NCI-H446 (cell line): ENCODE results near the gene MSH3.
"Not testable (repeated sequence)": the region's sequence is repeated elsewhere in the genome, so short reads cannot be mapped to it uniquely, and the experiment has no call there.

Source experiments
- DNase-seq, 2 experiments: peaks; one replicate each; lab custom pipeline; 2025; lab: John Stamatoyannopoulos, UW

The MSH3 gene

DNA sequence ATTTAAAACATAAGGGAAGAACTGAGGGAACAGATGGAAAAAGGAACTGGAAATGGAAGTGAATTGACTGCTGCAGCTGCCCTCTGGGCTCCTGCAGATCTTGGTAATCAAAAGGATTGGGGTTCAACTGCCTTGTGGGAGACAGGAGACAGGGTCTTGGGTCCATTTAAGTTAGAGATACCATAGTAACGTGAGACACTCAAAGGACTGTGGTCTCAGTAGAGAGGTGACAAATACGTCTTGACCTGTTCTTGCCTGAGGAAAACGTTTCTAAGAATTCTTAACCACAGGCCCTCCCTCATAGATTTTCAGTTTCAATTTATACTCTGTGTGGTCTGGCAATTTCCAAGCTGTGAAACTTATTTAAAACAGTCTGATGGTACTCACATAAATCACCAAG lies 101.2 kb downstream of the MSH3 start:
- DNase-seq = no peak

DNA sequence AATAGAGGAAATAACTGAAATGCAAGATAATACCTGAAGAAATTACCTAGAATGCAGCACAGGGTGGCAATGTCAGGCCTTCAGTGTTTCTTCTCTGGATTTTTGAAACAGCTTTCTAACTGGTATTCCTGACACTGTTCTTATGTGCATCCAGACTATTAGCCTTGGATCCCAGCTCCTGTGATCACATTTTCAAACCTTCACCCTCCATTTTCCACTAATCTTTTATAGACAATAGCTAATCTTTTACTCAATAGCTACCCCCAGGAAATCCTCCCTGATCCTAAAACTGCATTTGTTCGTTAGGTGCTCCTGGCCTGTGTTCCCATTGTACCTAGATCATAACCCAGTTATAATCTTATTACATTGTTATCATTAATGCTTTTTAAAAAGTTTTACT lies 101.8 kb downstream of the MSH3 start:
- no peak for DNase-seq

DNA sequence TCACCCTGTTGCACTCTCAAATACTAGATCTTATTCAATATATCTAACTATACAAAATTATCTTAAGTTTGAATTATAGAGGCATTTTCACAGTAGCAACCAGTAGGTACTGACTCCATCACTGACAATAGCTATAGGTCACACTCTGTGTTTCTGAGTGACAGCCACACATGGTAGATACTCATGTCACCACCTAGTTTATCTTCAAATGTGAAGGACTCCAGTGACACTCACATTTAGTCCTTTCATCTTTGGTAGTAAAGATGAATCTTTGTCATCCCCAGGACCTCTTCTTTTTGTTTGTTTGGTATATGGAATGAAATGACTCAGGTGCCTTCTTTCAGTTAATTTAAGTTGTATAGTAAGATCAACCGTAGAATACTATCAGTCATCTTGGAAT lies 102.8 kb downstream of the MSH3 start:
- no peak for DNase-seq

DNA sequence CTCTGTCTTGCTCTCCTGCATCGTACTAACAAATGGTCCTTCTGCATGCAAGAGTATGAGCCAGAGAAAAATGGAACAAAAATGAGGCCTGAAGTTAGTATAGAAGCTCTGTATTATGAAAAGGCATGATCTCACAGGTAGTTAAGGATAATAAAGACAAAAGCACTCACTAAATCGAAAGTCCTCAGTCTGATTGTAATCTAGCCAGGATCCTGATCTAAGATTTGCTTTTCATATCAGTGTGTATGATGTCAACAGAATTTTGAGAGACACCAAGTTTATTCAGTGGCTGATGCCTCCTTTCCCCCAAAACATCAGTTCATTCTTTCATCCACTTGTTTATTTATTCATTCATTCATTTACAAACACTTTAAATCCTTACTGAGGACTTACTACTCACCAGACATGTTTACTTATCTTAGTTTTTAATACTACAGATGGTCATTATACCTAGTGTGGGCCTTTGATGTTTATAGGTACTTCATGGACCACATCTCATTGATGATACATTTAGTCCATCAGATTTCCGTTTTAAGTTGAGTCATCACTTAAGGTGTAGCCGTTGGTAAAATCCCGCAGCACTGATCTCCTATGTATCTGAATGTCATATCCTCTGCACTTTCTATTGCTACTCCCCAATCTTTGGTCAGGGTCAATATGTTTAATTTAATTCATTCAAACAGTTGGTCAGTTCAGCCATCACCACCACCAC lies 105.6 kb downstream of the MSH3 start:
- no peak for DNase-seq

DNA sequence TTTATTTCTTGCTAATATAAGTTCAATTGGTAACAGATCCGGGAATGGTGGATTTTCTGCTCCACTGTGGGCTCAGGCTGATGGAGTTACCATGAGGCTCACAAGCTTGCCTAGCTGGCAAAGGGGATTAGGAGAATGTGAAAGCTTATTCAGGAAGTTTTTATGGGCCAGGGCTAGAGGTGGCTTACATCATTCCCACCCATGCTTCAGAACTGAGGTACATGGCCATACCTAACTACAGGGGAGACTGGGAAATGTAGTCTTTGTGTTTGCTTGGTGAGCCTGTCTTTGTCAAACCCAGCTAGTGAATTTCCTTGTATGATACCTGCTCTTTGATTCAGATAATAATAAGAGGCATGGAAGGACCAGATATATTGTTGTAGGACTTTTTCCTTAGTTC lies 106.2 kb downstream of the MSH3 start:
- no peak for DNase-seq

DNA sequence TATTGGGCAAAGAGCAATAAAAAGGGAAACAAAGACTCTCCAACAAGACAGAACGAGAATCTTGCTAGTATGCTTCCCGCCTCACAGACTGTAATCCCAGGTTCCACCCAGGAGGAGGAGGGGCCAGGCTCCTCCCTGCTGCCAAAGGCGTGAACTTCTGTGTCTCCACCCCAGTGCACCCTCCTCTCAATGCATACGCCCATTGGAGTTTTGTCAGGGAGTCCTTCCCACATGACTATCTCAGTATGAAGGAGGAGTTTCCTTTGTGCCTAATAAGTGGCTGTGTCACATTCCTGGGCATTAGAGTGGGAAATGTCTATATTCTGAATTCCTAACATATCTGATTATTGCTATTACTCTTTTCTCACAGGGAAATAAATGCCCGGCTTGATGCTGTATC lies 106.7 kb downstream of the MSH3 start:
- no peak for DNase-seq

DNA sequence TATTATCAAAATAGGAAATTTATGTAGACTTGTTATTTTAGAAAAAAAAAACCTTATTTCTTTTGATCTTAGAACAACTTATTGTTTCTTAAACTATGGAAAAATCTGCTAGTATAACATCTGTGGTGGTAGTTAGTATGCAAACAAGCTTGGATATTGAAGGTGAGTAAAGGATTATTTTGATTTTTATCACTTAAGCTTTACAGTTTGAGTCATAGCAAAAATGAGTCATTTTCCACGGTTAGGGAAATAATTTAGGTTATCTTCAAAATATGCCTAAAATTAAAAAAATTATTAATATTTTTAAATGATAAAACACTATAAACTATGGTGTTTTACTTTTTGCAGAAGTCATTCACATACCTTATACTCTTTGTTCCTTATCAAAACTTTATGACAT lies 107.5 kb downstream of the MSH3 start:
- no peak for DNase-seq

DNA sequence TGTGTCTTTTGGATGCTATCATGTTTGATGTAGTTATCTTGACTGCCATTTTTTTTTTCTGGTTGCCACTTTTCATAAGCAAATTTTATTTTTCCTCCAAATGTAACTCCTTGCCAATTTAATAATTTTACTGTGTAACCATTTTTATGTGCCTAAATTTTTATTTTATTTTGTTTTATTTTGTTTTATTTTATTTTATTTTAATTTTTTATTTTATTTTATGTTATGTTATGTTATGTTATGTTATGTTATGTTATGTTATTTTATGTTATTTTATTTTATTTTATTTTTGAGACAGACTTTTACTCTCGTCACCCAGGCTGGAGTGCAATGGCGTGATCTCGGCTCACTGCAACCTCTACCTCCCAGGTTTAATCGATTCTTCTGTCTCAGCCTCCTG lies 108.1 kb downstream of the MSH3 start:
- DNase-seq = no peak

DNA sequence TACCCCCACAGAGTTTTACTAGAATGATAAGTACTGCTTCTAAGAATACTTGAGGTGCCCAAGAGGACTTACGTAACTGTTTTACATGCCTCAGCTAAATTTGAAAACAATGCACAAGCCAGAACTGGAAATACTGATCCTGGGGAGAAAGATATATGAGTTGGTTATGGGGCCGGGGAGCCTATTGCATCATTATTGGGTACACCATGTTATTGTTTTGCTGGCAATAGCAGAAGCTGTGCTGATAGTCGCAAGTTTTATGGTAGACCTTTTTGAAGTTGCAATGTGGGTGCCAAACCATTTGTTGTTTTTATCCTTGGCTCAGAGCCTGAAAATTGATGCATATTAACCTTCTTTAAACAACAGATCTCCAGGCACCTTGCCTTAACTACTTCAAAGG lies 108.8 kb downstream of the MSH3 start:
- DNase-seq = peak in 1 of 2 experiments; percentile 4

DNA sequence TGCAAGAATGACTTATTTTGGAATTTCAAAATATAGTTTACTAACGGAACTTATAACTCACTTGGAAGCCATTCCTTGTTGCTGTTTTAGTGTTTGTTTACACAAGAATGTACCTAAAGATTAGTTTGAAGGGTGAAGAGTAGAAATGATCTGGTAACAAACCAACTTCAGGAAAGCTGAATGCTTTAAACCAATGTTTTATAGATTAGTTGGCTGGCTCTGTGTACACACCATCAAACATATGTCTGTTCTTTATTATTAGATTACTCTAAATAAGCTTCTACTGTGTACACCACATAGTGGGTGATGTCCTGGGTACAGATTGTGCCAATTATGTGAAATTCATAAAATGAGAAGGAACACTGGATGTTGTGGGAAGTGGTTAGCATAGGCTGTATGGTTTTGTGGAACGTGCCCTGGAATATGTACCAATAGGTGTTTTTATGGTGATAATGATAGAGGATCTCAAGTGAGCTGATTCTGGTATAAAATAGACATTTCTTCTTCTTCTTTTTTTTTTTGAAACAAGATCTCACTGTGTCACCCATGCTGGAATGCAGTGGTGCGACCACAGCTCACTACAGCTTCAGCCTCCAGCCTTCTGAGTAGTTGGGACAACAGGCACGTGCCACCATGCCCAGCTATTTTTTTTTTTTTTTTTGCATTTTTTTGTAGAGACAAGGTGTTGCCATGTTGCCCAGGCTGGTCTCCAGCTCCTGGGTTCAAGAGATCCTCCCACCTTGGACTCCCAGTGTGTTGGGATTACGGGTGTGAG lies 109.6 kb downstream of the MSH3 start:
- DNase-seq = no peak

DNA sequence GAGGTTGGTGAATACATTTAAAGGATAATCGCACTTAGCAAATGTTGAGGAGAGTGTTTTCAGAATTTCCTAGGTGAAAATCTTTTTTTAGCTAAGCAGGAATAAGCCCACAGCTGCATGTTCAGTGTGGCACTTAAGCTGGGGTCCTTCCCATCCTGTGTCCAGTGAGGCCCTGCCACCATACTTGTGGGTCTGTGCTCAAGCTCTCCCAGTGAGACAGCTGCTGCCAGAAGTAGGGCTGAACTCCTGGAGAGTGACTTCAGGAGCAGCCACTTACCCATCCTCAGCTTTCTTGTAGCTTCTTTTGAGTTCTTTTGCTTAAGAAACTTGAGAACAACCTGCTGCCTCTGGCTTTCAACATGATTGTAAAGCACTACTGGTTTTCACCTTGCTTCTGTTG lies 110.3 kb downstream of the MSH3 start:
- no peak for DNase-seq

DNA sequence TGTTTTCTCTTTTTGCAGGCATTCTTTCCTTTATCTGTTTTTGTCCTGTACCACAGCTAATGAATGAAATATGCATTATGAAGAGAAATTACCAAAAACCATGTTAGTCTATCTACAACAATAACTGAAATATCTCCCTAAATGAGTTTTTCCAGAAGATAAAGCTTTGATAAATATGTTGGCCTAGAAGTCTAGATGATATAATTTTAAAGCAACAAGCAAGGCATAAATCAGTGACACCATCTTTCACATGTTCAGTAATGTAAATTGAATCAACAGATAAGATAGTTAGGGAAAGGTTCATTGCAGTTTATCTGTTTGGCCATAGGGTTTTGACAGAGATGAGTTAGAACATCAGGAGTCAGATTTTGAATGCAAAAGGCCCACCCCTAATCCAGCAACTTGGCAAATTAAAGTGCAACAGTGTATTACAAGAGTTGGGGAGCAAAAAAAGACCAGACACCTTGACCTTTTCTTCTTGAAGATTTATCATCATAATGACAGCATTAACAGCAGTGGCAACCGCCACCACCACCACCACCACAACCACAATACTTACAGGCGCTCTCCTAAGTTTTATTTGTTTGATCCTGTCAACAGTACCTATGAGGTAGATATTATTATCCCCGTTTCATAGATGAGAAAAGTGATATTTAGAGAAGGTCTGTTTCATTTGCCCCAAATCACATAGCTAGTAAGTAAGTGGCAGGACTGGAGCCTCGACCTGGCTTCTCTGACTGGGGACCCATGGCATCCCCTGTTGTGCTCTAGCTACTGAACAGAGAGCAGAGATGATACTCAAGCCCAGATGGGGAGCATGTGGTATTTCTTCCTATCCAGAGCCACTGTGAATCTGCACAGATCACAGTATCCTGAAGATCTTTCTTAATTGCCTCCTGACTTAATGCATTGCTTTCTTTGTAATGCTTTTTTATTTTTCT lies 123.2 kb downstream of the MSH3 start:
- no peak for DNase-seq

DNA sequence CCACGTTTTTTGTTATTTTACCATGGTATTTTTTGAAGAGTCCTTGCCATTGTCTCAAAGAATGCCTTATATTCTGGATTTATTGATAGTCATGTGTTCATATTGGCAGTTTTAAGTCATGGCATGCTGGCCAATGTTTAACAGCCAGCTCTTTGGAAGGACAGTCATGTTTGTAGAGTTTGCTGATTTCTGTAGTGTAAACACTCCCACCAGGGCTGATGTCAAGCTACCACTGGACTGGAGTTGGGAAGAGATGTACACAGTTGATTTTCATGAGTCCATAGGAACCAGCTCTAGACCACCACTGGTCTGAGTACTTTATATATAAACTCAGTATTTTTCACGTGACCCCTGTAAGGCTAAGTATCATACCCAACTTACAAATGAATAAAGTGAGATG lies 125.6 kb downstream of the MSH3 start:
- no peak for DNase-seq

DNA sequence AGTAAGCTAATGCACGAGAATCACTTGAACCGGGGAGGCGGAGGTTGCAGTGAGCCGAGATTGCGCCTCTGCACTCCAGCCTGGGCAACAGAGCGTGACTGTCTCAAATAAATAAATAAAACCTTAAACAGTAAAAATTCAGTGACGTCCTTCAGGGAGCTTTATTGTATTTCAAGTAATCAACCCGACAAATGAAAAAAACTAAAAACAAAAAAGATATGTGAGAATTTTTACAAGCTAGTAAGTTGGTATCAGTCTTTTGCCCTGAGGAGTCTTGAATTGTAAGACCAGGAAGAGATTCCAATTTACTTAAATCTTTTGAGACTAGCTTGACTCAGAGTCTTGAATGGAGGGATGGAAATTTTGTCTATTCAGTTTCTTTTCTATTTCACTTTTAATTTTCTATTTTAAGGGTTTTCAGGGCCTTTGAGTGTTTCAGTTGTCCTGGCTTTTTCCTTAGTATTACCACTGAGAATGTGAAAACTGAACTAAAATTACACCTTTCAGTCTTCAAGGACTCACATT lies 126.4 kb downstream of the MSH3 start:
- no peak for DNase-seq

DNA sequence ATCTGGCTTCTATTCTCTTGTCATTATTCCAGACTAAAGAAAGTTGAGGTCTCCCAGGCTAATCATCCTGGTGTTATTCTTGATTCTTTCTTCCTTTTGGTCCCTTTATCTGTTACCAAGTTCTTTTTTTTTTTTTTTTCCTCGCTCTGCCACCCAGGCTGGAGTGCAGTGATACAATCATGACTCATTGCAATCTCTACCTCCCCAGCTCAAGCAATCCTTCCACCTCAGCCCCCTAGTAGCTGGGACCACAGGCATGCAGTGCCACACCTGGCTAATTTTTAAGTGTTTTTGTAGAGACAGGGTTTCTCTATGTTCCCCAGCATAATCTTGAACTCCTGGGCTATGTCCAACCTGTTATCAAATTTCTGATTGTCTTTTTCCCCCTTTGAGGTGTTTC lies 126.9 kb downstream of the MSH3 start:
- DNase-seq = no peak

DNA sequence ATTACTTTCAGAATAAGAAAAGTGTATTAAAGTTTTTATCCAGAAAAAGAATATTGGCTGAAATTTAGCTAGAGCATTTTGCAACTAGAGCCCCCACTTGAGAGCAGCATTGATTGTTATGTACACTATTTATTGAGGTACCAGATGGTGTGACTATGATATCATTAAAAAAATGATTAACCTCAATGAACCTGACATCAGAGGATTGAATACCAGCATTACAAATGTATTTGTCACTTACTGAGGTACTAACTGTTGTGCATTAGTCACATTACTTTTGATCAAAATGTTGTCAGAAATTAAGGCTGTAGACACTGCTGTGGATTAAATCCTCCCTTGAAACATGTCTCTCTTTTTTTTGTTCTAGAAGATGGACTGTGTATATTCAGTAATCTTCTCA lies 128.2 kb downstream of the MSH3 start:
- DNase-seq = no peak

DNA sequence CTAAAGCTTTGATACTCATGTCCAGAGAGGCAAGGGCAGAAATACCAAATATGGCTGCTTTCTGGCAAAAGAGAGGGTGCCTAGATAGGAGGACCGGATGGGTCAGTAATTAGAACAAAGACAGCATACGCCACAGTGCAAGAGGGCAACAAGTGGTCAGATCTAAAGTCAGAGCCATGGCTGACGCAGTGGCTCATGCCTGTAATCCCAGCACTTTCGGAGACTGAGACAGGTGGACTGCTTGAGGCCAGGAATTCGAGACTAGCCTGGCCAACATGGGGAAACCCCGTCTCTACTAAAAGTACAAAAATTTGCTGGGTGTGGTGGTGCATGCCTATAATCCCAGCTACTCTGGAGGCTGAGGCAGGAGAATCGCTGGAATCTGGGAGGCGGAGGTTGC lies 129.3 kb downstream of the MSH3 start:
- not testable (repeated sequence) for DNase-seq

DNA sequence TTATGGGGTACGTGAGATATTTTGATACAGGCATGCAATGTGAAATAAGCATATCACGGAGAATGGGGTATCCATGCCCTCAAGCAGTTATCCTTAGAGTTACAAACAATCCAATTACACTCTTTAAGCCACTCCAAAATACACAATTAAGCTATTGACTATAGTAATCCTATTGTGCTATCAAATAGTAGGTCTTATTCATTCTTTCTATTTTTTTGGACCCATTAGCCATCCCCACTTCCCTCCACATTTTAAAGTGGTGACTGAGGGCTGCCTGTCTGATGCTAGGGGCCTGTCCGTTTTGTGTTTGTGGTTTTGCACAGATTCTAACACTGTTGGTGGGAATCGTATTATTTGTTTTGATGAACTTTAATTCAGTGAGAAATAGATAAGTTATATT lies 130.0 kb downstream of the MSH3 start:
- DNase-seq = no peak

DNA sequence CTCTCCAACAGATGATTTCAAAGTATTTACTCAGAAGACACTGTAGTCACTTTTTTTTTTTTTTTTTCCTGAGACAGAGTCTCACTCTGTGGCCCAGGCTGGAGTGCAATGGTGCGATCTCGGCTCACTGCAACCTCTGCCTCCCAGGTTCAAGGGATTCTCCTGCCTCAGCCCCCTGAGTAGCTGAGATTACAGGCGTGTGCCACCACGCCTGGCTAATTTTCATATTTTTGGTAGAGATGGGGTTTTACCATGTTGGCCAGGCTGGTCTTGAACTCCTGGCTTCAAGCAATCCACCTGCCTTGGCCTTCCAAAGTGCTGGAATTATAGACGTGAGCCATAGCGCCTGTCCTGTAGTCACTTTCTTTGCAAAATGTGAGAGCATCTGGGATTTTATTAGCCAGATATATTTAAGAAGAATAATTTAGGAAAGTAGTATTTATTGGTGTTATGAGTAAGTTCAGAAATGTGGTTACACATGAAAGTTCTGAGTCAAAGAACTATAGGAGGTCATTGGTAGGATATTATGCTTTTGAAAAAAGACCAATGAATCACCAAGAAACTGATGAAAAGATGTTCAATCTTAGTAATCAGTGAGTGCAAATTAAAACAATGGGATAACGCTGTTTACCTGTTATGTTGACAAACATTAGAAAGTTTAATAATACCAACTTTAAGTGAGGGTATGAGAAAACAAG lies 135.0 kb downstream of the MSH3 start:
- DNase-seq = not testable (repeated sequence)

DNA sequence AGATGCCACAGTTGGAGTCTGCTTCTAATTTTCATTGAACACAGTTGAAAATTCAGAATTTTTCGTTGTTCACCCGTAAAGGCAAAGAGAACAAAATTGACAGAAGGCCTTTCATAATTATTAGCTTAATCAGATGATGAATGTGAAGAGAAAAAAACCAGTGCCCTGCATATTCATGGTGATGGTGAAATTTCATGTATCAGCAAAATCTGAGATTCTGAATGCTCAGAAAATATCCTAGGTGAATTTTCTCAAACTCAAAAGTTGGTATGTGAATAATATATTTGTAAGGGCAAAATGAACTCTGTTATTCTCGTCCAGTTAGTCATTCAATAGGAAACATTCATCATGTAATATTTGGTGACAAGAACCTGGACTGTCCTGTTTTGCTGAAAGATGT lies 136.2 kb downstream of the MSH3 start:
- no peak for DNase-seq

DNA sequence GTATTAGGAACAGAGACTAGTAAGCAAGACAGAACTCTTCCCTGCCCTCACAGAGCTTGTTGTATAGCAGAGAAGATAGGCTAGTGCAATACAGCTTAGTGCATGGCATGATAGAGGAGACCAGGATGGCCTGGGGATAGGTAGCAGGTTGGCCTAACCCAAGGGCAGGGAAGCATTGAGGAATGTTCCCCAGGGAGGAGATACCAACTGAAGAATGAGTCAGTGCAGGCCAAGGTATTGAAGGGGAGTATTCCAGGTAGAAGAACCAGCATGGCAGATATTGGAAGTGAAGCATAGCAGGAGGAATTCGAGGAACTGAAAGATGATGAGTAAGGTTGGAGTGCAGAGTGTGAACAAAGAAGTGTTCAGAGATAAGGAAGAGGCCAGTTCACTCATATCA lies 138.9 kb downstream of the MSH3 start:
- DNase-seq = no peak

DNA sequence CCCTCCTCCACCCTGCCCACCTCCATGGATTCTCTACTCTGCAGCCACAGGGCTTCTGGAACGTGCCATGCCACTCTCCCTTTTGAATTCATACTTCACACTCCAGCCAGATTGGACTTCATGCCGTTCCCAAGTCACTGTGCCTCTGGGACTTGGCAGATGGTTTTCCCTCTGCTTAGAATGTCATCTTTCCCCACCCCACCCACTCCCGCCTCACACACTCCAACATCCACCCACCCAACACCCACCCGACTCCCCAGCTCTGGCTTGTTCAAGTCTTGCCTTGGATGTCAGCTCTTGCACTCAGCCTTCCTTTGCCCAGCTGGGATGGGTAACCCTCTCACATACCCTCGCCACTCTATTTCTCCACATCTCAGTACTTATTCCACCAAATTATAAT lies 142.4 kb downstream of the MSH3 start:
- no peak for DNase-seq
